Neural cell (in vitro differentiated cells): ENCODE results near the gene TNFSF9. TPM values are rescaled to one million over a fixed set of nuclear protein-coding genes. Genes with fewer than 3 reads are reported as not detected.

Source experiments
- H2AFZ ChIP-seq: fragments of 200-600, 300-800 bp; sonication (generic), shearing (Covaris generic); 2 replicates; pipeline ENCODE4 v1.6.0; 2014; ENCODE audit warnings: low read depth, mild to moderate bottlenecking, antibody characterized with exemption, low read length, moderate library complexity
- H3F3A ChIP-seq: fragments of 200-600 bp; shearing (Covaris generic); 2 replicates; pipeline ENCODE4 v1.6.1; 2016; ENCODE audit warnings: mild to moderate bottlenecking, moderate library complexity, mixed read lengths, antibody characterized with exemption, low read length; ENCODE audit not compliant: insufficient read depth, poor library complexity, severe bottlenecking
- H3K27ac ChIP-seq: fragments of 200-600, 300-800 bp; sonication (generic), shearing (Covaris generic); 2 replicates; pipeline ENCODE4 v1.5.1; 2014; ENCODE audit warnings: mild to moderate bottlenecking, low read length, moderate library complexity
- H3K27me3 ChIP-seq: fragments of 300-800, 200-600 bp; sonication (generic), shearing (Covaris generic); 2 replicates; pipeline ENCODE4 v1.6.0; 2014; ENCODE audit warnings: mild to moderate bottlenecking, low read depth, low read length, moderate library complexity; ENCODE audit not compliant: insufficient read depth
- H3K36me3 ChIP-seq: fragments of 300-800, 200-600 bp; sonication (generic), shearing (Covaris generic); 2 replicates; pipeline ENCODE4 v1.5.1; 2014; ENCODE audit warnings: mild to moderate bottlenecking, antibody characterized with exemption, low read length, moderate library complexity; ENCODE audit not compliant: insufficient read depth
- H3K4me2 ChIP-seq: fragments of 300-800, 200-600 bp; sonication (generic), shearing (Covaris generic); 2 replicates; pipeline ENCODE4 v1.6.0; 2014; ENCODE audit warnings: mild to moderate bottlenecking, low read length
- H3K4me3 ChIP-seq: fragments of 300-800, 200-600 bp; sonication (generic), shearing (Covaris generic); 2 replicates; pipeline ENCODE4 v1.5.1; 2014; ENCODE audit warnings: mild to moderate bottlenecking, low read length, moderate library complexity
- H3K79me2 ChIP-seq: fragments of 200-600 bp; shearing (Covaris generic); replicated peaks from 2 replicates; pipeline ENCODE4 v1.6.0; 2014; ENCODE audit warnings: mild to moderate bottlenecking, low read length, moderate library complexity; ENCODE audit not compliant: insufficient read depth
- H3K9ac ChIP-seq: fragments of 300-800, 200-600 bp; sonication (generic), shearing (Covaris generic); 2 replicates; pipeline ENCODE4 v1.6.1; 2016; ENCODE audit warnings: mild to moderate bottlenecking, low read length, mixed read lengths
- H3K9me2 ChIP-seq: fragments of 200-600 bp; shearing (Covaris generic); 2 replicates; pipeline ENCODE4 v1.6.1; 2016; ENCODE audit warnings: mild to moderate bottlenecking, low read length, mixed read lengths; ENCODE audit not compliant: insufficient read depth
- H3K9me3 ChIP-seq: fragments of 200-600, 300-800 bp; sonication (generic), shearing (Covaris generic); 2 replicates; pipeline ENCODE4 v1.6.1; 2016; ENCODE audit warnings: mild to moderate bottlenecking, mixed run types, low read length, moderate library complexity, mixed read lengths
- H4K20me1 ChIP-seq: fragments of 200-600 bp; shearing (Covaris generic); 2 replicates; pipeline ENCODE4 v1.6.1; 2016; ENCODE audit warnings: mild to moderate bottlenecking, mixed run types; ENCODE audit not compliant: insufficient read depth
- CTCF ChIP-seq: fragments of 450-650 bp; IDR thresholded peaks from 2 replicates; pipeline ENCODE4 v1.5.1; 2014; ENCODE audit warnings: antibody characterized with exemption, mild to moderate bottlenecking, moderate library complexity; ENCODE audit not compliant: poor library complexity, severe bottlenecking
- EP300 ChIP-seq: fragments of 450-650 bp; conservative IDR thresholded peaks from 2 replicates; pipeline ENCODE4 v1.6.1; 2014; ENCODE audit warnings: antibody characterized with exemption, mild to moderate bottlenecking, moderate library complexity; ENCODE audit not compliant: poor library complexity, severe bottlenecking
- EZH2 ChIP-seq: fragments of 200-600, 300-800 bp; shearing (Covaris generic), sonication (generic); IDR thresholded peaks from 2 replicates; pipeline ENCODE4 v1.6.1; 2014; ENCODE audit warnings: antibody characterized with exemption, low read length, borderline replicate concordance, mild to moderate bottlenecking; ENCODE audit not compliant: insufficient read depth, poor library complexity, severe bottlenecking
- MXI1 ChIP-seq: fragments of 450-650 bp; conservative IDR thresholded peaks from 2 replicates; pipeline ENCODE4 v1.6.1; 2014; ENCODE audit warnings: antibody characterized with exemption, mild to moderate bottlenecking; ENCODE audit not compliant: poor library complexity, severe bottlenecking
- POLR2AphosphoS5 ChIP-seq: IDR thresholded peaks from 2 replicates; pipeline ENCODE4 v1.6.1; 2012
- RAD21 ChIP-seq: fragments of 450-650 bp; conservative IDR thresholded peaks from 2 replicates; pipeline ENCODE4 v1.6.1; 2014; ENCODE audit warnings: antibody characterized with exemption, mild to moderate bottlenecking, moderate library complexity
- SMC3 ChIP-seq: fragments of 450-650 bp; conservative IDR thresholded peaks from 2 replicates; pipeline ENCODE4 v1.6.1; 2014; ENCODE audit warnings: antibody characterized with exemption, mild to moderate bottlenecking, moderate library complexity; ENCODE audit not compliant: poor library complexity
- TAF1 ChIP-seq: IDR thresholded peaks from 2 replicates; pipeline ENCODE4 v1.6.1; 2012; ENCODE audit warnings: low read depth
- polyA plus RNA-seq: library from polyadenylated mRNA; depleted of rRNA; stranded (reverse); fragments of >200 nt; gene quantifications from 2 replicates; pipeline ENCODE4 v1.2.3, GENCODE V29; 2014
- TF ChIP-seq, protein P1 (sequence below): IDR thresholded peaks from 2 replicates; pipeline ENCODE4 v1.6.1; 2012; ENCODE audit warnings: borderline replicate concordance

Gene TNFSF9
- polyA plus RNA-seq, 1 donor from 2014 or later: 1.3 TPM

DNA sequence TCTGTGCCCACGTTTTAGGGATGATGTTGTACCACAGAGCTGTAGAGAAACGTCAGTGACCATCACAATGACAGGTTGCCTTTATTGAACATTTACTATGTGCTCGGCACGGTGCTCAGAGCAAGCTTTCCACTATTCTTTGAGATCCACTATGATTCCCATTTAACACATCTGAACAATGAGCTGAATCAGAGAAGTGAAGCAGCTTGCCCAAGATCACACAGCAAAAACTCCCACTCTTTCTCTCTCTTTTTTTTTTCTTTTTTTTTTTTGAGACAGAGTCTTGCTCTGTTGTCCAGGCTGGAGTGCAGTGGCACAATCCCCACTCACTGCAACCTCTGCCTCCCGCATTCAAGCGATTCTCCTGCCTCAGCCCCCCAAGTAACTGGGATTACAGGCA is 8.1 kb upstream of the TNFSF9 start:
- Histone ChIP-seq H2AFZ (no peak overlapping the region), H3K9me3 (no peaks in the 10 kb centered on the region), H4K20me1 (no peaks in the 10 kb centered on the region), H3K79me2 (no peaks in the 10 kb centered on the region), H3K4me3 (no peak overlapping the region), H3K9me2 (no peaks in the 10 kb centered on the region), H3K4me2 (no peak overlapping the region), H3K27me3 (no peaks in the 10 kb centered on the region), H3K27ac (no peak overlapping the region), H3F3A (no peaks in the 10 kb centered on the region), H3K9ac (no peak overlapping the region), H3K36me3 (no peaks in the 10 kb centered on the region)
- TF ChIP-seq, protein P1, sequence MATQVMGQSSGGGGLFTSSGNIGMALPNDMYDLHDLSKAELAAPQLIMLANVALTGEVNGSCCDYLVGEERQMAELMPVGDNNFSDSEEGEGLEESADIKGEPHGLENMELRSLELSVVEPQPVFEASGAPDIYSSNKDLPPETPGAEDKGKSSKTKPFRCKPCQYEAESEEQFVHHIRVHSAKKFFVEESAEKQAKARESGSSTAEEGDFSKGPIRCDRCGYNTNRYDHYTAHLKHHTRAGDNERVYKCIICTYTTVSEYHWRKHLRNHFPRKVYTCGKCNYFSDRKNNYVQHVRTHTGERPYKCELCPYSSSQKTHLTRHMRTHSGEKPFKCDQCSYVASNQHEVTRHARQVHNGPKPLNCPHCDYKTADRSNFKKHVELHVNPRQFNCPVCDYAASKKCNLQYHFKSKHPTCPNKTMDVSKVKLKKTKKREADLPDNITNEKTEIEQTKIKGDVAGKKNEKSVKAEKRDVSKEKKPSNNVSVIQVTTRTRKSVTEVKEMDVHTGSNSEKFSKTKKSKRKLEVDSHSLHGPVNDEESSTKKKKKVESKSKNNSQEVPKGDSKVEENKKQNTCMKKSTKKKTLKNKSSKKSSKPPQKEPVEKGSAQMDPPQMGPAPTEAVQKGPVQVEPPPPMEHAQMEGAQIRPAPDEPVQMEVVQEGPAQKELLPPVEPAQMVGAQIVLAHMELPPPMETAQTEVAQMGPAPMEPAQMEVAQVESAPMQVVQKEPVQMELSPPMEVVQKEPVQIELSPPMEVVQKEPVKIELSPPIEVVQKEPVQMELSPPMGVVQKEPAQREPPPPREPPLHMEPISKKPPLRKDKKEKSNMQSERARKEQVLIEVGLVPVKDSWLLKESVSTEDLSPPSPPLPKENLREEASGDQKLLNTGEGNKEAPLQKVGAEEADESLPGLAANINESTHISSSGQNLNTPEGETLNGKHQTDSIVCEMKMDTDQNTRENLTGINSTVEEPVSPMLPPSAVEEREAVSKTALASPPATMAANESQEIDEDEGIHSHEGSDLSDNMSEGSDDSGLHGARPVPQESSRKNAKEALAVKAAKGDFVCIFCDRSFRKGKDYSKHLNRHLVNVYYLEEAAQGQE: no peak
- TF ChIP-seq TAF1 (no peak), RAD21 (no peak), MXI1 (no peak), CTCF (no peak), POLR2AphosphoS5 (no peak), SMC3 (no peak), EZH2 (no peak), EP300 (no peak)

DNA sequence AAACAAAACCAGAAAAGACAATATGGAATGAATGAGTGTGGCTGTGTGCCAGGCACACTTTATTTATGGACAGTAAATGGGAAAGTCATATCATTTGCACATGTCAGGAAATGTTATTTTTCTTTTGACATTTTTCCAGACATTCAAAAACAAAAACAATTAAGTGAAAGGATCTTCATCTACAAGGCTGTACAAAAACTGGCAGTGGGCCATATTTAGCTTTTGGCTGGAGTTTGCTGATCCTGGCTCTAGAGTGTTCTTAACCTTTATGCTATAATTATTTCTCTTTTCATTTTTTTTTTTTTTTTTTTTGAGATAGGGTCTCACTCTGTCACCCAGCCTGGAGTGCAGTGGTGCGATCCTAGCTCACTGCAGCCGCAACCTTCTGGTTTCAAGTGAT is 6.5 kb upstream of the TNFSF9 start:
- Histone ChIP-seq H3K27ac (no peak overlapping the region), H2AFZ (no peak overlapping the region), H3K9me2 (no peaks in the 10 kb centered on the region), H3K4me3 (no peak overlapping the region), H4K20me1 (no peaks in the 10 kb centered on the region), H3F3A (no peaks in the 10 kb centered on the region), H3K9me3 (no peaks in the 10 kb centered on the region), H3K4me2 (no peak overlapping the region), H3K27me3 (no peaks in the 10 kb centered on the region), H3K79me2 (no peaks in the 10 kb centered on the region), H3K9ac (no peak overlapping the region), H3K36me3 (no peaks in the 10 kb centered on the region)
- no peak for TF ChIP-seq RAD21
- TF ChIP-seq POLR2AphosphoS5: no peak
- no peak for TF ChIP-seq SMC3
- no peak for TF ChIP-seq TAF1
- no peak for TF ChIP-seq EZH2
- TF ChIP-seq, protein P1: no peak
- TF ChIP-seq MXI1: no peak
- no peak for TF ChIP-seq CTCF
- TF ChIP-seq EP300: no peak
